Ishikawa (cell line): ENCODE data around the gene TMCO1.

Experiments used
- FOXM1 ChIP-seq: IDR thresholded peaks from 2 replicates; pipeline ENCODE4 v1.6.1; 2012; ENCODE audit warnings: low read depth, borderline replicate concordance
- MAX ChIP-seq: IDR thresholded peaks from 2 replicates; pipeline ENCODE4 v1.6.1; 2012
- NFIC ChIP-seq: IDR thresholded peaks from 2 replicates; pipeline ENCODE4 v1.6.1; 2012
- TCF12 ChIP-seq: IDR thresholded peaks from 2 replicates; pipeline ENCODE4 v1.6.1; 2012; ENCODE audit warnings: low read depth
- TEAD4 ChIP-seq: IDR thresholded peaks from 2 replicates; pipeline ENCODE4 v1.6.1; 2012
- YY1 ChIP-seq: IDR thresholded peaks from 2 replicates; pipeline ENCODE4 v1.6.1; 2012; ENCODE audit warnings: low read depth
- TF ChIP-seq, protein P1 (sequence below): IDR thresholded peaks from 2 replicates; pipeline ENCODE4 v1.6.1; 2012; ENCODE audit warnings: low read depth, mild to moderate bottlenecking

GRCh38 chr1:165726841-165727240, 41.8 kb downstream of the TMCO1 start:
- no peak for TF ChIP-seq FOXM1
- TF ChIP-seq TEAD4 = no peak
- TF ChIP-seq TCF12 = no peak
- TF ChIP-seq YY1 = no peak
- TF ChIP-seq MAX = no peak
- TF ChIP-seq, protein P1, sequence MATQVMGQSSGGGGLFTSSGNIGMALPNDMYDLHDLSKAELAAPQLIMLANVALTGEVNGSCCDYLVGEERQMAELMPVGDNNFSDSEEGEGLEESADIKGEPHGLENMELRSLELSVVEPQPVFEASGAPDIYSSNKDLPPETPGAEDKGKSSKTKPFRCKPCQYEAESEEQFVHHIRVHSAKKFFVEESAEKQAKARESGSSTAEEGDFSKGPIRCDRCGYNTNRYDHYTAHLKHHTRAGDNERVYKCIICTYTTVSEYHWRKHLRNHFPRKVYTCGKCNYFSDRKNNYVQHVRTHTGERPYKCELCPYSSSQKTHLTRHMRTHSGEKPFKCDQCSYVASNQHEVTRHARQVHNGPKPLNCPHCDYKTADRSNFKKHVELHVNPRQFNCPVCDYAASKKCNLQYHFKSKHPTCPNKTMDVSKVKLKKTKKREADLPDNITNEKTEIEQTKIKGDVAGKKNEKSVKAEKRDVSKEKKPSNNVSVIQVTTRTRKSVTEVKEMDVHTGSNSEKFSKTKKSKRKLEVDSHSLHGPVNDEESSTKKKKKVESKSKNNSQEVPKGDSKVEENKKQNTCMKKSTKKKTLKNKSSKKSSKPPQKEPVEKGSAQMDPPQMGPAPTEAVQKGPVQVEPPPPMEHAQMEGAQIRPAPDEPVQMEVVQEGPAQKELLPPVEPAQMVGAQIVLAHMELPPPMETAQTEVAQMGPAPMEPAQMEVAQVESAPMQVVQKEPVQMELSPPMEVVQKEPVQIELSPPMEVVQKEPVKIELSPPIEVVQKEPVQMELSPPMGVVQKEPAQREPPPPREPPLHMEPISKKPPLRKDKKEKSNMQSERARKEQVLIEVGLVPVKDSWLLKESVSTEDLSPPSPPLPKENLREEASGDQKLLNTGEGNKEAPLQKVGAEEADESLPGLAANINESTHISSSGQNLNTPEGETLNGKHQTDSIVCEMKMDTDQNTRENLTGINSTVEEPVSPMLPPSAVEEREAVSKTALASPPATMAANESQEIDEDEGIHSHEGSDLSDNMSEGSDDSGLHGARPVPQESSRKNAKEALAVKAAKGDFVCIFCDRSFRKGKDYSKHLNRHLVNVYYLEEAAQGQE = no peak
- TF ChIP-seq NFIC = no peak
